NCI-H82 treated with DMSO at 0.1 percent for 48 hours (cell line): ENCODE measurements around the gene ZSCAN23.
A peak's percentile ranks its signal among the peaks of the same experiment; 100 is the strongest.
"Not testable (repeated sequence)": the region's sequence is repeated elsewhere in the genome, so short reads cannot be mapped to it uniquely, and the experiment has no call there.

Experiments
- DNase-seq: peaks from one replicate; lab custom pipeline; 2025; ENCODE audit not compliant: unreplicated experiment; lab: John Stamatoyannopoulos, UW

ZSCAN23 gene

GRCh38 chr6:28442586-28442985, 705 bp downstream of the ZSCAN23 start:
- DNase-seq, result no peak

- DNase-seq, result no peak
Measured at GRCh38 chr6:28436404-28436803, 6.9 kb downstream of the ZSCAN23 start.

- no peak for DNase-seq
Measured at GRCh38 chr6:28433119-28433518, 10.2 kb downstream of the ZSCAN23 start.

GRCh38 chr6:28429781-28430180, 13.5 kb downstream of the ZSCAN23 start:
- DNase-seq, result no peak

GRCh38 chr6:28425944-28426541, 17.2 kb downstream of the ZSCAN23 start:
- DNase-seq, result no peak

- no peak for DNase-seq
Measured at GRCh38 chr6:28424163-28424562, 19.1 kb downstream of the ZSCAN23 start.

- DNase-seq, result no peak
Measured at GRCh38 chr6:28423546-28423945, 19.7 kb downstream of the ZSCAN23 start.

GRCh38 chr6:28413681-28414080, 29.6 kb downstream of the ZSCAN23 start:
- DNase-seq, result no peak

- no peak for DNase-seq
Measured at GRCh38 chr6:28410767-28411166, 32.5 kb downstream of the ZSCAN23 start.

- DNase-seq, result no peak
Measured at GRCh38 chr6:28408076-28408802, 35.1 kb downstream of the ZSCAN23 start.

- no peak for DNase-seq
Measured at GRCh38 chr6:28407401-28407800, 35.9 kb downstream of the ZSCAN23 start.

- DNase-seq, result not testable (repeated sequence)
Measured at GRCh38 chr6:28403923-28404322, 39.4 kb downstream of the ZSCAN23 start.

GRCh38 chr6:28402197-28402596, 41.1 kb downstream of the ZSCAN23 start:
- DNase-seq, result no peak

- DNase-seq, result no peak
Measured at GRCh38 chr6:28401172-28401571, 42.1 kb downstream of the ZSCAN23 start.

GRCh38 chr6:28400122-28400451, 43.2 kb downstream of the ZSCAN23 start:
- DNase-seq, result no peak

GRCh38 chr6:28399350-28400121, 43.8 kb downstream of the ZSCAN23 start, which contains the start of gene ZSCAN12:
ZSCAN12 (minus strand) TSS chr6:28399747; CDS start chr6:28398405, 1,342 bp downstream.
- DNase-seq, result peak; percentile 83

GRCh38 chr6:28395918-28396317, 47.4 kb downstream of the ZSCAN23 start:
- no peak for DNase-seq

- DNase-seq, result no peak
Measured at GRCh38 chr6:28393912-28394662, 49.2 kb downstream of the ZSCAN23 start.

- DNase-seq, result no peak
Measured at GRCh38 chr6:28390688-28391087, 52.6 kb downstream of the ZSCAN23 start.

- DNase-seq, result no peak
Measured at GRCh38 chr6:28384143-28384533, 59.2 kb downstream of the ZSCAN23 start.
